NT2/D1 (cell line): ENCODE measurements around the gene CADM4.
A peak's percentile ranks its signal among the peaks of the same experiment; 100 is the strongest.

Experiments
- DNase-seq: peaks from one replicate; pipeline ENCODE4 v3.0.0-alpha.2; 2011; ENCODE audit warnings: low read depth, low spot score
- H3K27me3 ChIP-seq: 2 replicates; pipeline ENCODE4 v1.6.0; 2011; ENCODE audit warnings: mild to moderate bottlenecking; ENCODE audit not compliant: insufficient read length, insufficient read depth
- H3K36me3 ChIP-seq: 2 replicates; pipeline ENCODE4 v1.6.1; 2011; ENCODE audit warnings: mild to moderate bottlenecking, low read length, mixed read lengths; ENCODE audit not compliant: insufficient read depth, insufficient read length
- H3K4me1 ChIP-seq: 2 replicates; pipeline ENCODE4 v1.5.1; 2011; ENCODE audit not compliant: insufficient read depth, insufficient read length
- H3K4me3 ChIP-seq: 2 replicates; pipeline ENCODE4 v1.5.1; 2011; ENCODE audit warnings: low read depth; ENCODE audit not compliant: insufficient read length
- H3K9ac ChIP-seq: 2 replicates; pipeline ENCODE4 v1.6.0; 2011; ENCODE audit warnings: low read depth; ENCODE audit not compliant: insufficient read length
- H3K9me3 ChIP-seq: 2 replicates; pipeline ENCODE4 v1.5.1; 2011; ENCODE audit warnings: mild to moderate bottlenecking, low read length; ENCODE audit not compliant: insufficient read depth
- SUZ12 ChIP-seq: IDR thresholded peaks from 2 replicates; pipeline ENCODE4 v1.6.1; 2011; ENCODE audit not compliant: insufficient read length, insufficient read depth; ENCODE audit errors: extremely low read depth
- YY1 ChIP-seq: IDR thresholded peaks from 2 replicates; pipeline ENCODE4 v1.6.1; 2011; ENCODE audit not compliant: insufficient read length, insufficient read depth
- ZNF274 ChIP-seq: IDR thresholded peaks from 2 replicates; pipeline ENCODE4 v1.6.1; 2011; ENCODE audit warnings: mild to moderate bottlenecking, low read depth, low read length

Gene CADM4

DNA sequence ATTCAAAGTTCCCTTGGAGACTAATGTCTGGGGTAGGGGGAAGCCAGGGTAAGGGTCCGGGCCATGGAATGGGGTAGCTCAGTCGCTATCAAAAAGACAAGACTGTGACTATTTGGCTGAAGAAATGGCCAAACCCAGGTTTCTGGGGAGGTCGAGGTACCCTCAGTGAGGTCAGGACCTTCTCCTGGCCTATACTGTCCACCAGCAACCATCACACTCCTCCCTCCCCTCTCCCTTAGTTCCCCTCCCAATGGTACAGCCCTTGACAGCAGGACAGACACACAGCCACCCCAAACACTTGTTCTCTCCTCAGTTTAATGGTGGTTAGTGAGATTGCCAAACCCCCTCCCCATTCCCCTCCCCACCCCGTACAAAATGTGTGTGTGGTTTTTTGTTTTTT is 17.6 kb downstream of the CADM4 start:
- H3K36me3 ChIP-seq, result peaks cover 26% of the 10 kb centered on the region
- H3K4me1 ChIP-seq, result no peaks in the 10 kb centered on the region
- no peaks in the 10 kb centered on the region for H3K27me3 ChIP-seq
- TF ChIP-seq ZNF274, result no peak
- TF ChIP-seq YY1, result no peak
- no peak for TF ChIP-seq SUZ12
- no peak overlapping the region for H3K4me3 ChIP-seq
- no peak for DNase-seq
- no peaks in the 10 kb centered on the region for H3K9me3 ChIP-seq
- no peak overlapping the region for H3K9ac ChIP-seq

DNA sequence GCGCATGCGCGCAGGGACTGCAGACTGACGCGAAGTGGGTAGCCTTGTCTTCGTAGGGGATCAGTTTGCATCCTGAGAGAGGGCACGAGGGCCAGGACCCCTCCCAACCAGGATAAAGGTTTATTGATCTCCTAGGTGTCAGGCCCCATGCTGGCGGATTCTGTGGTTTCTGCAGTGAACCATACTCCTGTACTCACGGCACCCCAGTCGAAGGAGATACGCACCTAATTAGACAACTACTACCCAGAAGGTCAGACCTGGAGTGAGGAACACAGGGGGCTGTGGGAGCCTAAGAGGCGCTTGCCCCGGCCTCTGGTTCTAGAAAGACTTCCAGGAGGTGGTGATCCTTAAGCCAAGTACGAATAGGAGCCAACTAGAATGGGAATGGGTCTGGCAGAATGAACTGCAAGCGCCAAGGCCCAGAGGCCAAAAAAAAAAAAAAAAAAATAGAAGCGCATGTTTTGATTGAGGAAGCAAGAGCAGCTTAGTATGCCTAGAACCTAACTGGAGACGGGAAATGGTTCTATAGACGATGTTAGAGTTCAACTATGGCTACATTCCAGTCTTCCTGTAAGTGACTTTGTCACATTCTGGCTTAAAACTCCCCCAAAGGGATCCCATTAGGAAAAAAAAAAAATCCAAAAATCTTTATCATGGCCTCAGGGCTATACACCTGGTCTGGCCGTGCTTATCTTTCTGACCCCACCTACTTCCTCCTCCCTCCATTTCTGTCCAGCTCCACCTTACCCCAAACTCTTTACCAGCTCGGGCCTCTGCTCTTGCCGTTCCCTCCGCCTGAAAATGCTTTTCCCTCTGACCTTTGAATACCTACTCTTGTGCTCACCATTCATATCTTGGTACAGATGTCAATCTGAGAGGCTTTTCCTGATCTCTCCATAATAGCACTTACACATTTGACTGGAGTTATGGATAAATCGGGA is 19.3 kb downstream of the CADM4 start:
- Histone ChIP-seq H3K4me1 (no peaks in the 10 kb centered on the region), H3K9me3 (no peaks in the 10 kb centered on the region), H3K9ac (peak overlapping the region; percentile 51)

DNA sequence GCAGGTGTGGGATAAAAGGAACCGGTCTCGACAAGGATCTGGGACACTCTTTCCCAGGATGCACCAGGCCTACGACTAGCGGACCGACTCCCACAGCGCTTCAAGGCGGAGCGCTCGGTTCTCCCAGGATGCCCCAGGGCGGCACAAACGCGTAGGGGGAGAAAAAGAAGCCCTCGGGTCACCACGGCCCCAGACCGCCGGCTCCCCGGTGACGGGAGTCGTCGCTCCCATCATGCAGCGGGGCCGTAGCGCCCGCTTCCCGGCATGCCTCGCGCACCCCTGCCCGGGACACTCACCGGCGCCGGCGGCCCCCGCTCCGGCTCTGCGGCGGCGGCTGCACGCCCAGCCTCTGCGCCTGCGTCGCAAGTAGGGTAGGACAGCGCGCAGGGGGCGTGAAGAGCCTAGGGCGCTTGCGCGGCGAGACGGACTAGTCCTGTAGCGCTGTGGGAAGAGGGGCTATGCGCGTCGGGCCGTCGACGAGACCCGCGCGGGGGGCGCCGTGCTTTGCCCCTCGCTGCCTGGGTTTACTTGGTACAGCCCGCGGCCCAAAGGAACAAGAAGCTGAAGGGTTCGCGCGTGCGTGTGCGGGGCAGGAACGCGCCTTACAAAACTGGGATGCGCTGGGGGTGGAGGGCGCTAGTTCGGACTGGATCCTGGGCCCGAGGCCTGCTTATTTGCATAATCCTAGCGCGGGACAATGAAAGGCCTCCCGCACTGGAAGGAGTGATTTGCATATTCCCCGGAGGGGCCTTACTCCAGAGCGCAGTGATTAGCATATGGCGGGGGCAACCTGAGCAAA is 20.2 kb downstream of the CADM4 start, which contains the start of gene ZNF428:
Gene ZNF428, minus strand, starts transcription at position 368 of the 799 bp plus-strand sequence. CDS start 5,325 bp downstream, outside the sequence.
- TF ChIP-seq YY1, result no peak
- no peak for TF ChIP-seq SUZ12
- no peak for TF ChIP-seq ZNF274
- peak; percentile 85 for DNase-seq
- peaks cover 11% of the 10 kb centered on the region for H3K36me3 ChIP-seq
- peak within 1 kb of the TSS; percentile 73 for H3K4me3 ChIP-seq
- H3K9ac ChIP-seq, result peak within 1 kb of the TSS; percentile 75
- H3K4me1 ChIP-seq, result no peaks in the 10 kb centered on the region
- no peaks in the 10 kb centered on the region for H3K27me3 ChIP-seq
- no peaks in the 10 kb centered on the region for H3K9me3 ChIP-seq

More for the DNA sequence above, 19.3 kb downstream of the CADM4 start:
- Histone ChIP-seq H3K27me3 (no peaks in the 10 kb centered on the region), H3K36me3 (peaks cover 14% of the 10 kb centered on the region), H3K4me3 (no peak overlapping the region)
- DNase-seq, result no peak
- TF ChIP-seq SUZ12, result no peak
- no peak for TF ChIP-seq ZNF274
- no peak for TF ChIP-seq YY1

DNA sequence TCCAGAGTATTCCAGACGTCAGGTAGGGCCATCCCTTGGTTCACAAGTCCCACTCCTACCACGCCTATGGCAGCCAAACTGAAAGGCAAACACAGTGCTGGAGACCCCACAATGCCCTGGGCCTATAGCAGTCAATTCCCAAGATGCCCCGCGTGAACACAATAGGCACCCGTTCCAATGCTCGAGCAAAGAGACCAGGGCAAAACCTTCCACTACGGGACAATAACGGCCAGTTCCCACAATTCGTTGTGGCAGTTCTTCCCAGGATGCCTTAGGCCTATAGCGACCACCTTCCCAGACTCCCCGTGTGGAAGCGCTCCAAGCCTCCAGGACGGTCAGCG is 20.8 kb downstream of the CADM4 start:
- peaks cover 11% of the 10 kb centered on the region for H3K36me3 ChIP-seq
- DNase-seq, result no peak
- peak overlapping the region; percentile 75 for H3K9ac ChIP-seq
- TF ChIP-seq YY1 (no peak), ZNF274 (no peak), SUZ12 (no peak)
- H3K4me3 ChIP-seq, result peak overlapping the region; percentile 73
- H3K27me3 ChIP-seq, result no peaks in the 10 kb centered on the region
- H3K9me3 ChIP-seq, result no peaks in the 10 kb centered on the region
- no peaks in the 10 kb centered on the region for H3K4me1 ChIP-seq

DNA sequence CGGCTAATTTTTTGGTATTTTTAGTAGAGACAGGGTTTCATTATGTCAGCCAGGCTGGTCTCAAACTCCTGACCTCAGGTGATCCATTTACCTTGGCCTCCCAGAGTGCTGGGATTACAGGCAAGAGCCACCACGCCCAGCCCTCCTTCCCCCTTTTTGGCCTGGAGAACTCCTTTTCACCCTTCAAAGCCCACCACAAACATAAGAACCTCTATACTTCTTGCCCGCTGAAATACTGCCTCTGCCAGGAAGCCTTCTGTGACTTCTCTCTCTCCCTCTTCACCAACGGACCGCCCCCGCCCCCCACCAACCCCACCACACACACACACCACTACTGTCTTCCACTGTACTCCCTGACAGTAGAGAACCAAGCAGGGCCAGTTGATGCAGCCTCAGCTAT is 22.7 kb downstream of the CADM4 start:
- no peak for DNase-seq
- H3K4me1 ChIP-seq, result no peaks in the 10 kb centered on the region
- no peaks in the 10 kb centered on the region for H3K27me3 ChIP-seq
- H3K36me3 ChIP-seq, result peaks cover 19% of the 10 kb centered on the region
- no peak overlapping the region for H3K9ac ChIP-seq
- no peak overlapping the region for H3K4me3 ChIP-seq
- TF ChIP-seq YY1, result no peak
- no peak for TF ChIP-seq SUZ12
- no peak for TF ChIP-seq ZNF274
- H3K9me3 ChIP-seq, result peaks cover 6% of the 10 kb centered on the region; the same call in 1 of the 2 replicates

DNA sequence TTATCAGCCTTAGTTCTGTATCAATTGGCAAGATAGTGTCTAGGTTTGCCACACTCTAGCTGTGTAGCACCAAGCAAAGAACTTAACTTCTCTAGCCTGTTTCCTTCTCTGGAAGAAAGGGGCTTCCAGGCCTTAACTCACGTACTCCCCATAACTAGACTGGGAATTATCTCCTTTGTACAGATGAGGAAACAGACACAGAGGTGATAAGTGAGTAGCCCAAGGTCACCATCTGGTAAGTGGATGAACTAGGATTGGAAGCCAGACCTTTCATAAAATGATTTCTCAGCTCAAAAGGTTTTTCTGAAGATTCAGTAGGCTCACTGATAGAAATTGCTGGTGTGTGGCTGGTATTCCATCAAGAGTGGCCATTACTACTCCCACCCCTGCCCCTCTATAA is 23.3 kb downstream of the CADM4 start:
- H3K9ac ChIP-seq, result no peak overlapping the region
- H3K36me3 ChIP-seq, result peaks cover 24% of the 10 kb centered on the region
- H3K9me3 ChIP-seq, result peaks cover 7% of the 10 kb centered on the region; the same call in 1 of the 2 replicates
- DNase-seq, result no peak
- no peaks in the 10 kb centered on the region for H3K27me3 ChIP-seq
- no peak for TF ChIP-seq ZNF274
- no peak for TF ChIP-seq SUZ12
- TF ChIP-seq YY1, result no peak
- H3K4me3 ChIP-seq, result no peak overlapping the region
- H3K4me1 ChIP-seq, result no peaks in the 10 kb centered on the region

DNA sequence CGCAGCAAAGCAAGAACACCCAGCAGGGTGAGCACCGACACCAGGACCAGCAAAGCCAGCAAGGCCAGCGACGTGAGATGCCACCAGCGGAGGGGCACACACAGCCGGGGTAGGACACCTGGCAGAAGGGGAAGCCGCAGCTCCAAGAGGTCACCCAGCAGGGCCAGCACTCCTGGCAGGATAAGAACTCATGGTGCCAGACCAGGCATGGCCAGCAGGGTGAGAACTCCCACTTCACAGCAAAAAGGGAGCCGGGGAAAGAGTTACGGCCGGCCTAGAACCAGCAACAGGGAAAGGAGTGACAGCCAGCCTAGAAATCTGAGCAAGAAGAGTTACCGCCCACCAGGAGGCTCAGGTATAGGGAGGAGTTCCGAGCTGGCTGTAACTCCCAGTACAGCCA is 27.3 kb downstream of the CADM4 start:
- peaks cover 7% of the 10 kb centered on the region; the same call in 1 of the 2 replicates for H3K9me3 ChIP-seq
- H3K36me3 ChIP-seq, result peaks cover 29% of the 10 kb centered on the region
- no peak overlapping the region for H3K9ac ChIP-seq
- H3K4me3 ChIP-seq, result no peak overlapping the region
- H3K27me3 ChIP-seq, result no peaks in the 10 kb centered on the region
- DNase-seq, result no peak
- H3K4me1 ChIP-seq, result peaks cover 2% of the 10 kb centered on the region
- TF ChIP-seq SUZ12, result no peak
- TF ChIP-seq YY1, result no peak
- no peak for TF ChIP-seq ZNF274
